ENCODE data around the gene NPFF. TPM values are rescaled to one million over a fixed set of nuclear protein-coding genes. Genes with fewer than 3 reads are reported as not detected.

The NPFF gene
- not detected in 2 replicates for total RNA-seq (2013; cell fraction: nucleolus; rRNA removed)
- total RNA-seq (2014; rRNA removed): 0.23 TPM in 1 of 2 replicates, not detected in the other
- not detected in 2 replicates for total RNA-seq (2014; rRNA removed; fragmentation: Illumina TruSeq; extraction: Trizol)
- not detected in 2 replicates for total RNA-seq (2021)
- not detected for polyA plus RNA-seq (2011; ENCODE audit: low read depth)
- polyA plus RNA-seq (2011; rRNA removed): not detected in 2 replicates
- 0.15 TPM in 1 of 2 replicates, not detected in the other for polyA plus RNA-seq (2011; cell fraction: cytosol; rRNA removed)
- polyA plus RNA-seq (2011; cell fraction: nucleus; rRNA removed): not detected in 2 replicates
- not detected in 2 replicates for polyA plus RNA-seq (2012)
- polyA plus RNA-seq (2014; fragmentation: Illumina TruSeq; extraction: Trizol): not detected in 2 replicates
- under 1 TPM; 0.21 to 0.69 TPM for polyA plus RNA-seq (2014; fragmentation: Nextera tagmentation; extraction: Ambion mirVana)
- polyA plus RNA-seq (2014; rRNA removed): 0.22 TPM in 1 of 2 replicates, not detected in the other
- polyA plus RNA-seq (2016; fragmentation: Nextera tagmentation; extraction: Ambion mirVana): not detected
- not detected in 2 replicates for polyA minus RNA-seq (2011; rRNA and poly(A)+ RNA removed)
- not detected in 2 replicates for polyA minus RNA-seq (2011; cell fraction: cytosol; rRNA and poly(A)+ RNA removed)
- polyA minus RNA-seq (2011; cell fraction: nucleus; rRNA and poly(A)+ RNA removed): not detected in 2 replicates
- Bru-seq, nascent RNA: percentile 50 among the genes with signal in this experiment
- BruChase-seq, experiment 1, labeled RNA remaining after a 6-hour chase: percentile 82 among the genes with signal in this experiment
- percentile 76 among the genes with signal in this experiment for BruChase-seq, experiment 2, labeled RNA remaining after a 2-hour chase
- long read RNA-seq, experiment 1: 0 reads
- long read RNA-seq, experiment 2: 0 reads

- FAIRE-seq: no peak
- no peak for TF ChIP-seq YBX1 (IDR thresholded peaks at IDR 0.05)
- TF ChIP-seq NR2F1 (conservative IDR thresholded peaks at IDR 0.05): no peak
- no peak for TF ChIP-seq IRF4 (IDR thresholded peaks at IDR 0.05; ENCODE audit: low read depth, low read length)
- no peak for TF ChIP-seq LARP7 (IDR thresholded peaks at IDR 0.05)
- no peak for TF ChIP-seq SRF (IDR thresholded peaks at IDR 0.05; ENCODE audit: low read depth in 2 of 2, low read length in 2 of 2)
- no peak for TF ChIP-seq HDAC6 (IDR thresholded peaks at IDR 0.05; ENCODE audit: unreplicated experiment)
- TF ChIP-seq USF1 (IDR thresholded peaks at IDR 0.05; ENCODE audit: borderline replicate concordance, extremely low read length, insufficient read depth, low read depth, low read length): no peak
- no peak for TF ChIP-seq RCOR1 (conservative IDR thresholded peaks at IDR 0.05; ENCODE audit: low read depth, low read length)
- no peak for TF ChIP-seq KAT2A (conservative IDR thresholded peaks at IDR 0.05; ENCODE audit: control insufficient read depth, low read depth, low read length)
- no peak for TF ChIP-seq E2F4 (IDR thresholded peaks at IDR 0.05; ENCODE audit: low read depth, low read length)
- TF ChIP-seq NBN (IDR thresholded peaks at IDR 0.05): no peak
- TF ChIP-seq RELB (IDR thresholded peaks at IDR 0.05; ENCODE audit: low read depth): no peak
- TF ChIP-seq TAF1 (IDR thresholded peaks at IDR 0.05; ENCODE audit: borderline replicate concordance, low read depth, low read length): no peak
These were observed at the start of gene NPFF for GRCh38 chr12:53506881-53507602. NPFF (minus strand) TSS chr12:53507484; CDS start chr12:53507474, 10 bp downstream.

More at GRCh38 chr12:53506881-53507602, at the start of gene NPFF:
- H3K9me3 ChIP-seq (replicated peaks; ENCODE audit: control insufficient read depth, insufficient read depth, low read length): no peaks in the 10 kb centered on the region
- H4K20me1 ChIP-seq (ENCODE audit: control insufficient read depth, insufficient read depth): no peaks in the 10 kb centered on the region
- POLR2A ChIA-PET: interaction anchor here (2.0 kb wide), 1 partner anchor 154 kb away, joined by 9 read pairs; no protein-coding TSS in a partner anchor
- H3K4me2 ChIP-seq (ENCODE audit: control insufficient read depth, insufficient read depth): no peak within 1 kb of the TSS
- H3K4me1 ChIP-seq (ENCODE audit: control insufficient read depth, insufficient read depth, low read length): peaks cover 5% of the 10 kb centered on the region
- H2AFZ ChIP-seq (ENCODE audit: control insufficient read depth, low read depth, low read length): no peak within 1 kb of the TSS
- no peak within 1 kb of the TSS for H3K9ac ChIP-seq (ENCODE audit: control insufficient read depth, insufficient read depth, low read length)
- H3K27me3 ChIP-seq (replicated peaks in 1 of 2; ENCODE audit: control insufficient read depth in 2 of 2, insufficient read depth in 2 of 2, low read length in 1 of 2): no peaks in the 10 kb centered on the region
- H3K27ac ChIP-seq (ENCODE audit: control insufficient read depth, insufficient read depth): no peak within 1 kb of the TSS
- intact Hi-C loops (cut with micrococcal nuclease; ENCODE audit: unreplicated experiment): loop anchor here (5.0 kb wide), 1 partner anchor 295 kb away; no protein-coding TSS in a partner anchor
- H3K36me3 ChIP-seq (ENCODE audit: control insufficient read depth in 2 of 2, insufficient read depth in 2 of 2, low read length in 1 of 2): peaks cover 12 to 15% of the 10 kb centered on the region in 2 experiments; a peak in 2 of 4 replicates
- CTCF ChIA-PET: interaction anchor here (0.6 to 4.7 kb wide), 8 partner anchors 13 to 238 kb away, joined by 4 to 37 read pairs (median 10); partner anchors contain the start of gene AMHR2
- SMC1A ChIA-PET (ENCODE audit: uncharacterized antibody, unreplicated experiment): interaction anchor here (0.7 to 4.9 kb wide), 4 partner anchors 30 to 169 kb away, joined by 3 to 32 read pairs (median 4); partner anchors contain the start of gene ATP5MC2
- RAD21 ChIA-PET (ENCODE audit: unreplicated experiment): interaction anchor here (2.4 to 2.7 kb wide), 2 partner anchors 85 to 293 kb away, joined by 5 to 12 read pairs; no protein-coding TSS in a partner anchor
- no TSS peak for BruUV-seq (replicated peaks)
- 88% methylated on average over 9 of the region's 9 CpGs for WGBS (ENCODE audit: insufficient coverage, insufficient replicate concordance, low lambda C conversion rate, missing lambda C conversion rate)
- ATAC-seq: no peak
- in situ Hi-C loops (cut with MboI): no loop called here
- H3K79me2 ChIP-seq (ENCODE audit: control insufficient read depth, insufficient read depth, low read length): peaks cover 3% of the 10 kb centered on the region
- DNase-seq (ENCODE audit: low read depth, low spot score): no peak
- H3K4me3 ChIP-seq: no peak within 1 kb of the TSS

Data from GM12878 (cell line).